ENCODE measurements around the gene TMEM87B. TPM values are rescaled to one million over a fixed set of nuclear protein-coding genes. Genes with fewer than 3 reads are reported as not detected.

The TMEM87B gene
- total and polyA plus RNA-seq, 2 of the 8 experiments (the other 6 are each of a cell fraction or from before 2014, with no cell fraction given) = 7.2 to 9.0 TPM

DNA sequence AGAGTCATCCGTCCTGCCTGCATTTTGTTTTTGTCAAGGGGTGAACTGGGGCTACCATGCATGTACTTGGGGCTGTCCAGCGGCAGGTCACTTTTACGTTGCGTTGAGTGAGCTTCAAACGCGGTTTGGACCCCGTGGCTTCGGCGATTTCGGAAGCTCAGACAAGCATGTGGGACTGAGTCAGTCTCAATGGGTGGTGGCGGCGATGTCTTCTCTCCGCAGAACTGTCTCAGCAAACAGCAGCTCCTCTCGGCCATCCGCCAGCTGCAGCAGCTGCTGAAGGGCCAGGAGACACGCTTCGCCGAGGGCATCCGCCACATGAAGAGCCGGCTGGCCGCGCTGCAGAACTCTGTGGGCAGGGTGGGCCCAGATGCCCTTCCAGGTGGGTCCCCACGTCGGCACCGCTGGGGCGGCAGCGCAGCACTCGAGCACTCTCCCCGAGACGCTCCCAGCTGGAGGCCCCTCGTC, 104.4 kb downstream of the TMEM87B start:
- Histone ChIP-seq H3K9me3 (ENCODE audit: insufficient read depth in 2 of 2, low read depth in 1 of 2, low read length in 1 of 2) (no peaks in the 10 kb centered on the region), H3K4me1 (replicated peaks in 1 of 4; ENCODE audit: control insufficient read depth in 3 of 4, insufficient read depth in 4 of 4, low read length in 3 of 4) (peaks cover 0 to 3% (median under 1%) of the 10 kb centered on the region in 4 experiments; a peak in 3 of 7 replicates), H3K14ac (ENCODE audit: insufficient read length) (no peak overlapping the region), H3K27ac (ENCODE audit: low read depth, low read length) (no peak overlapping the region), H3K79me2 (ENCODE audit: control insufficient read depth in 1 of 2, insufficient read depth in 2 of 2, low read length in 2 of 2) (no peaks in the 10 kb centered on the region), H2BK5ac (ENCODE audit: low read depth, low read length) (no peak overlapping the region), H2AK5ac (ENCODE audit: low read depth, low read length) (no peak overlapping the region), H3K79me1 (ENCODE audit: low read depth, low read length) (no peaks in the 10 kb centered on the region), H2BK20ac (ENCODE audit: low read length) (no peak overlapping the region), H4K91ac (replicated peaks; ENCODE audit: insufficient read length, low read length) (no peak overlapping the region), H4K8ac (ENCODE audit: extremely low read depth, insufficient read depth, low read length) (no peak overlapping the region; the same call in 1 of the 2 replicates), H3K9ac (replicated peaks in 1 of 4; ENCODE audit: extremely low read depth in 1 of 4, low read depth in 3 of 4, low read length in 3 of 4) (no peak overlapping the region), H3K56ac (replicated peaks; ENCODE audit: insufficient read length, low read depth, low read length) (no peak overlapping the region), H3K4me2 (ENCODE audit: insufficient read depth in 1 of 2, low read depth in 2 of 2, low read length in 2 of 2) (no peak overlapping the region), H2AFZ (ENCODE audit: low read length) (no peak overlapping the region), H3K18ac (ENCODE audit: extremely low read depth, low read length) (no peak overlapping the region), H3K4ac (replicated peaks; ENCODE audit: insufficient read length, low read depth, low read length) (no peak overlapping the region), H4K5ac (ENCODE audit: insufficient read length, low read depth, low read length) (no peak overlapping the region), H3K4me3 (ENCODE audit: extremely low read depth in 1 of 4, insufficient read depth in 2 of 4, low read depth in 3 of 4, low read length in 4 of 4) (no peak overlapping the region), H3K36me3 (ENCODE audit: control insufficient read depth in 2 of 4, insufficient read depth in 4 of 4, low read length in 3 of 4) (no peaks in the 10 kb centered on the region), H3K27me3 (replicated peaks in 1 of 4; ENCODE audit: control insufficient read depth in 3 of 4, extremely low read depth in 1 of 4, insufficient read depth in 3 of 4, low read length in 3 of 4) (no peaks in the 10 kb centered on the region), H2BK120ac (replicated peaks; ENCODE audit: low read depth, low read length) (no peak overlapping the region), H2BK12ac (ENCODE audit: low read depth, low read length) (no peak overlapping the region), H3K23ac (ENCODE audit: insufficient read length) (no peak overlapping the region), H3K23me2 (ENCODE audit: low read depth, low read length) (no peaks in the 10 kb centered on the region), H4K20me1 (replicated peaks in 1 of 2; ENCODE audit: control insufficient read depth in 1 of 2, insufficient read depth in 2 of 2, low read length in 2 of 2) (no peaks in the 10 kb centered on the region), H2BK15ac (ENCODE audit: low read length) (no peak overlapping the region)
- 91% methylated on average over 29 of the region's 31 CpGs; no CpG with 5 or more reads in 1 of the 2 experiments for WGBS, 2 experiments (ENCODE audit: extremely low coverage in 1 of 2, insufficient coverage in 1 of 2, insufficient read length in 1 of 2, insufficient replicate concordance in 2 of 2, low coverage in 1 of 2, low lambda C conversion rate in 2 of 2, missing lambda C conversion rate in 1 of 2)
- FAIRE-seq = no peak
- POLR2A ChIA-PET (ENCODE audit: partially characterized antibody) = no interaction called here
- CTCF ChIA-PET (ENCODE audit: partially characterized antibody) = no interaction called here
- DNase-seq (ENCODE audit: low read depth in 1 of 2, low spot score in 2 of 2) = no peak
- TF ChIP-seq, protein P1, sequence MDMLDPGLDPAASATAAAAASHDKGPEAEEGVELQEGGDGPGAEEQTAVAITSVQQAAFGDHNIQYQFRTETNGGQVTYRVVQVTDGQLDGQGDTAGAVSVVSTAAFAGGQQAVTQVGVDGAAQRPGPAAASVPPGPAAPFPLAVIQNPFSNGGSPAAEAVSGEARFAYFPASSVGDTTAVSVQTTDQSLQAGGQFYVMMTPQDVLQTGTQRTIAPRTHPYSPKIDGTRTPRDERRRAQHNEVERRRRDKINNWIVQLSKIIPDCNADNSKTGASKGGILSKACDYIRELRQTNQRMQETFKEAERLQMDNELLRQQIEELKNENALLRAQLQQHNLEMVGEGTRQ (IDR thresholded peaks at IDR 0.05; ENCODE audit: low read length) = no peak
- no peak for TF ChIP-seq KDM4A (IDR thresholded peaks at IDR 0.05; ENCODE audit: low read depth, low read length, severe bottlenecking)
- no peak for TF ChIP-seq NRF1 (IDR thresholded peaks at IDR 0.05; ENCODE audit: low read depth, low read length)
- TF ChIP-seq KDM1A (IDR thresholded peaks at IDR 0.05; ENCODE audit: borderline replicate concordance, low read length) = no peak
- TF ChIP-seq RAD21 (IDR thresholded peaks at IDR 0.05 in 1 of 2, conservative IDR thresholded peaks at IDR 0.05 in 1 of 2; ENCODE audit: low read depth in 2 of 2, low read length in 2 of 2) = no peak
- no peak for TF ChIP-seq RNF2 (IDR thresholded peaks at IDR 0.05; ENCODE audit: borderline replicate concordance, low read depth, low read length, missing control alignments, poor library complexity, severe bottlenecking)
- no peak for TF ChIP-seq SP1 (IDR thresholded peaks at IDR 0.05; ENCODE audit: low read depth, low read length)
- TF ChIP-seq BRCA1 (IDR thresholded peaks at IDR 0.05; ENCODE audit: low read depth, low read length) = no peak
- no peak for TF ChIP-seq CREB1 (IDR thresholded peaks at IDR 0.05)
- no peak for TF ChIP-seq SIN3A (conservative IDR thresholded peaks at IDR 0.05 in 1 of 2, IDR thresholded peaks at IDR 0.05 in 1 of 2; ENCODE audit: low read depth in 1 of 2, low read length in 2 of 2)
- TF ChIP-seq BCL11A (IDR thresholded peaks at IDR 0.05; ENCODE audit: low read depth in 2 of 2, low read length in 2 of 2) = no peak
- no peak for TF ChIP-seq SIX5 (IDR thresholded peaks at IDR 0.05; ENCODE audit: low read depth, low read length)
- TF ChIP-seq NANOG (IDR thresholded peaks at IDR 0.05; ENCODE audit: insufficient read depth, low read depth, low read length, poor library complexity, severe bottlenecking) = no peak

All from H1 (cell line).